Placental epithelial cell (primary cell): Measurements from ENCODE around the gene HEYL. TPM values are rescaled to one million over a fixed set of nuclear protein-coding genes. Genes with fewer than 3 reads are reported as not detected.

Experiments used
- total RNA-seq: library from RNA; depleted of rRNA; stranded (reverse); fragments of >200 nt; gene quantifications from 2 replicates; pipeline ENCODE4 v1.2.3, GENCODE V29; 2012

The HEYL gene
- total RNA-seq, result not detected in 2 replicates

DNA sequence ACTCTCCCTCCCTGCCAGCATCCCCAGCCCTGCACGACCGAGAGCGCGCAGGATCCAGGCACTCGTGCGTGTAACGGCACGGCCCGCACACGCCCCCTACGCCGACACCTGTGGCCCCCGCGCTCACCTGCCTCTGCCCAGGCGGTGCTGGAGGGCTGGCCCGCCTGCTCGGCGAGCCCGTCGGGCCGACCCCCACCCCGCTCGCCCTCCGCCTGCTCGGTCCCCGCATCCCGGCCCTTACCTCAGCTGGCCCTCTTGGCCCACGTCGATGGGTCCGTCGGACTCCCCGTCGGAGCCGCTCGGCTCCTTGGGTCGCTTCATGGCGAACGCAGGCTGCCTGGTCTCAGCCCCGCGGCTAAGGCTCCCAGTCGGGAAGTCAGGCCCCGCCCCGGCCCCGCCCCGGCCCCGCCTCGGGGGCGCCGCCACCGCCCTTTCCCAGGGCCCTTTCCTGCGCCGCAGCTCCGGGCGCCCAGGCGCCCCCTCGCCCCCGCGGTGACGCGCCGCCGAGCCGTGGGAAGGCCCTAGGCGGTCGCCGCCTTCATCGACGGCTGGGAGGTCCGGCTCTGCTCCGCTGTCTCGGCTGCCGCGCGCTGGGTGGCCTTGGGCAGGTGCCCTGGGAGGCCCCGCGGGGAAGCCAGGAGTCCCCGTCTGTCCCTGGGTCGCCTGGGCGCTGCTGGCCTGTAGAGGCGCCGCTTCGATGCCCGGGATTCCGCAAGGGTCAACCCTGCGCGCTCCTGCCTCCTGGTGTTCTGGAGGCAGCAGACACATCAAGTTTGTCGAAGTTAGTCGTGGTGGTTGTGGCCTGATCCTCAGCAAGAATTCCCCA is at the start of gene HEYL:
TSS of gene HEYL (minus strand) at position 339 of the 826 bp plus-strand sequence. CDS start at position 321, 18 bp downstream.

DNA sequence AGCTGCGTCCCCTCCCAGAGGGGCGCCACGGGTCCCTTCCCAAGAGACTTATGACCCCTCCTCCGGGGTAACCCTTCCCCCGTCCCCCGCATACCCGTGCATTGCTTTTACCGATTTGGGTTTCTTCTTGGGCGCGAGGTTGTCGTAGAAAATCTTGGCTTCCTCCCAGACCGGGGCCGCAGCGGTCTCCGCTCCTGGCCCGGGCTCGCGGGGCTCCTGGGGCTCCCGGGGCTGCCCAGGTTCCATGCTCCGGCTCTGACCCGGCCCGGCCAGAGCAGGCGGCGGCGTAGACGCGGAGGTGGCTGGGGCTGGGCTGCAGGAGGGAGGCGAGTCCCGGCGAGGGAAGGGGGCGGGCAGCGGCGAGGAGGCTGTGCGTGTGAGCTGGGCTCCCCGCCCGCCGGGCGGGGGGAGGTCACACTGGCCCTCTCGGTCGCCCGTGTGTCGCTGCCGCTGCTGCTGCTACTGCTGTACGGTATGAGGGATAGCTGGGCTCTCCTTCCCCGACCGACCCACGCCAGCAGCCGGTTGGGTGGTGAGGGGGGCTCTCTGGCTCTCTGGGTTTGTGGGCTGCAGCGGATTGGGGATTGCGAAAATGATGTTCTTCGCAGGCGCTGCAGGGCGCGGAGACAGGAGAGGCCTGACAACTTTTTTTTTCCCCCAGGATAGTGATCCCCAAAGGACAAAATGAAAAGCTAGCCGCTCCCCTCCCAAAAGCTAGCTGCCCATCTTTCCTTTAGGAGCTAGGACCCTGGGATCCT is 32.5 kb upstream of the HEYL start, which contains the start of gene NT5C1A:
TSS of gene NT5C1A (minus strand) at position 315 of the 758 bp plus-strand sequence. CDS start at position 246, 69 bp downstream.

Other genes with a start within 250 kb of the HEYL start
- not detected in 2 replicates for gene BMP8A, start 148.0 kb downstream of the HEYL start, total RNA-seq
- gene PABPC4, start 62.9 kb downstream of the HEYL start, total RNA-seq, result 230 and 237 TPM in 2 replicates
- not detected in 2 replicates for gene NT5C1A, start 32.5 kb upstream of the HEYL start, total RNA-seq
- not detected in 2 replicates for gene HPCAL4, start 51.8 kb upstream of the HEYL start, total RNA-seq
- gene PPIE, start 99.2 kb upstream of the HEYL start, total RNA-seq, result 28.7 and 33.8 TPM in 2 replicates
- 0.54 and 0.79 TPM in 2 replicates for gene OXCT2, start 131.7 kb upstream of the HEYL start, total RNA-seq
- not detected in 2 replicates for gene BMP8B, start 149.2 kb upstream of the HEYL start, total RNA-seq
- 20.4 and 22.8 TPM in 2 replicates for gene TRIT1, start 243.9 kb upstream of the HEYL start, total RNA-seq